Fibroblast of lung (primary cell): ENCODE data around the gene TSPO.

Experiments
- CTCF ChIP-seq, 2 donors: IDR thresholded peaks in 1 of 2; conservative IDR thresholded peaks in 1 of 2; 1 replicate in 1 of 2; 2 replicates in 1 of 2; pipeline ENCODE4 v1.5.1; 2011 to 2012; ENCODE audit warnings: low read length in 2 of 2, control low read depth in 1 of 2, inconsistent platforms in 1 of 2, low read depth in 1 of 2, mild to moderate bottlenecking in 1 of 2
- EZH2 ChIP-seq: IDR thresholded peaks from 2 replicates; pipeline ENCODE4 v1.5.1; 2012; ENCODE audit warnings: low read length, control low read depth, mild to moderate bottlenecking; ENCODE audit errors: missing control alignments

DNA sequence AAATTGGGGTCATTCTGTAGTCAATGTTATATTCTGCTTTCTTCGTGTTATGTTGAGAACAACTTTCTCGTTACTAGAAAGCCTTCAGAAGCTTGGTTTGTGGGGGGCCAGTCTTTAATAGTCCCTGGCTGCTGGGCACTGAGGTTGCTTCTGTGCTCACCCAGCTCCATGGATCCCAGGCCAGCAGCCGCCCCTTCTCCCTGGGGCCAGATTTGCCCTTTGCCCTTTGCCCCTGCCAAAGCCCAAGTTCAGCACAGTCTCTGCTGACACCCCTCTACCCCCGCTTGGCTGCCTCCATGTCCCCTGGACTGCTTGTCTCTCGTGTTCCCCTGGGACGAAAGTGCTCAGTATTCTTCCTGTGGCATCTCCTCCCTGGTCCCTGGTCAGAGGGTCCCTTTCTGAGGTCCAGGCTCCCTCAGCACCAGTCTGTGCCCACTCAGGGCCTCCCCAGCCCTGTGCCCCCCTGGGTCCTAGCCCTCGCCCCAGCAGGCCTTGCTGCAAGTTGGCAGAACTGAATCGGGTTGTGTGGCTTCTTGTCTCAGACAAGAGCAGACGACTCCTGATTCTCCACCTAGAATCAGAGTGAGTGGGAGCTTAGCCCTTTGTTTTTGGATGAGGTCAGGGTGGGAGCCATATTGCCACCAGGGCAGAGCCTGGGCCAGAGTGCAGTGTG is 6.7 kb downstream of the TSPO start:
- no peak for TF ChIP-seq CTCF (conservative IDR thresholded peaks at IDR 0.05 in 1 of 2, IDR thresholded peaks at IDR 0.05 in 1 of 2; ENCODE audit: low read depth in 1 of 2, low read length in 2 of 2)
- TF ChIP-seq EZH2: no peak
